ENCODE measurements around the gene MTG2. TPM values are rescaled to one million over a fixed set of nuclear protein-coding genes. Genes with fewer than 3 reads are reported as not detected.

The MTG2 gene
- total RNA-seq, 1 donor from 2014 or later: 38.0 TPM

GRCh38 chr20:62163485-62163865 is 19.4 kb upstream of the MTG2 start:
- DNase-seq (ENCODE audit: low spot score): no peak

- DNase-seq (ENCODE audit: low spot score): no peak
These were observed 18.7 kb upstream of the MTG2 start for GRCh38 chr20:62163986-62164762.

- DNase-seq (ENCODE audit: low spot score): no peak
These were observed 17.7 kb upstream of the MTG2 start for GRCh38 chr20:62164879-62165761.

GRCh38 chr20:62165762-62166399 is 16.9 kb upstream of the MTG2 start:
- no peak for DNase-seq (ENCODE audit: low spot score)

- no peak for DNase-seq (ENCODE audit: low spot score)
These were observed 15.4 kb upstream of the MTG2 start for GRCh38 chr20:62167474-62167873.

GRCh38 chr20:62168061-62168460 is 14.8 kb upstream of the MTG2 start:
- no peak for DNase-seq (ENCODE audit: low spot score)

- no peak for DNase-seq (ENCODE audit: low spot score)
These were observed 13.9 kb upstream of the MTG2 start for GRCh38 chr20:62168890-62169435.

- DNase-seq (ENCODE audit: low spot score): no peak
These were observed 12.3 kb upstream of the MTG2 start for GRCh38 chr20:62170536-62170935.

- DNase-seq (ENCODE audit: low spot score): no peak
These were observed 11.6 kb upstream of the MTG2 start for GRCh38 chr20:62171245-62171644.

- DNase-seq (ENCODE audit: low spot score): no peak
These were observed 10.2 kb upstream of the MTG2 start for GRCh38 chr20:62172666-62173065.

GRCh38 chr20:62174021-62174804 is 8.6 kb upstream of the MTG2 start:
- no peak for DNase-seq (ENCODE audit: low spot score)

- no peak for DNase-seq (ENCODE audit: low spot score)
These were observed 7.8 kb upstream of the MTG2 start for GRCh38 chr20:62174870-62175624.

- DNase-seq (ENCODE audit: low spot score): no peak
These were observed 7.1 kb upstream of the MTG2 start for GRCh38 chr20:62175711-62176110.

GRCh38 chr20:62176866-62177265 is 6.0 kb upstream of the MTG2 start:
- DNase-seq (ENCODE audit: low spot score): no peak

- DNase-seq (ENCODE audit: low spot score): no peak
These were observed 5.5 kb upstream of the MTG2 start for GRCh38 chr20:62177307-62177706.

- no peak for DNase-seq (ENCODE audit: low spot score)
These were observed 4.3 kb upstream of the MTG2 start for GRCh38 chr20:62178316-62179161.

- no peak for DNase-seq (ENCODE audit: low spot score)
These were observed 3.7 kb upstream of the MTG2 start for GRCh38 chr20:62179162-62179504.

GRCh38 chr20:62181808-62182207 is 1.0 kb upstream of the MTG2 start:
- no peak for DNase-seq (ENCODE audit: low spot score)

GRCh38 chr20:62183426-62184142 is 756 bp downstream of the MTG2 start:
- no peak for DNase-seq (ENCODE audit: low spot score)

Data from mucosa of gallbladder (tissue), 1 donor.